ENCODE data around the gene CPE.

DNA sequence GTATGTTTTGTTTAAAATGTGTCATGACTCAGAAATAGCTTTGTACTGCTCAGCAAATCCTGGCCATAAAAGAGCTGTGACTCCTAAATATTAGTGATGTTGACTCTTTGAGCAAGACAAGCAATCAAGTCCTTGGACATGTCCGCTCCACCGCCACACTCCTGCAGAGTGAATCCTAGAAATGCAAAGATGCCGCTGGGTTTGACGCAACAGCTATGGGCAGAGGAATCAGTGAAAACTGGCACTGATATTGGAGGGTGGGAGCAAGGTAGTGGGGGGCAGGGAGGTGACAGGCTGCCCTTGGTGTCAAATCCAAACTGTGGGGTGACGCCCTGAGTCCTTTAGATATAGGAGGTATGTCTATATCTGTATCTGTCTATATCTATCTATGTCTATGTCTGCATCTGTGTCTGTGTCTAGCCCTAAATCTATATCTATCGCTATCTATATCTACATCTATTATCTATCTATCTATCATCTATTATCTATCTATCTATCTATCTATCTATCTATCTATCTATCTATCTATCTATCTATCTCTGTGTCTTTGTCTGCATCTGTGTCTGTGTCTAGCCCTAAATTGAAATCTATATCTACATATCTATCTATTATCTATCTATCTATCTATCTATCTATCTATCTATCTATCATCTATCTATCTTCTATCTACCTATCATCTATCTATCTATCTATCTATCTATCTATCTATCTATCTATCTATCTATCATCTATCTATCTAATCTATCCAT lies 129.7 kb downstream of the CPE start:
- TF ChIP-seq CTCF (IDR thresholded peaks at IDR 0.05), result no peak
- no peak for TF ChIP-seq POLR2A (IDR thresholded peaks at IDR 0.05)
- no peak for TF ChIP-seq EP300 (IDR thresholded peaks at IDR 0.05)

Measured in tibial nerve (tissue), 4 donors.